NCI-H82 (cell line): ENCODE results near the gene SMARCE1.
"Not testable (repeated sequence)": the region's sequence is repeated elsewhere in the genome, so short reads cannot be mapped to it uniquely, and the experiment has no call there.

Source experiments
- DNase-seq: peaks from one replicate; lab custom pipeline; 2025; lab: John Stamatoyannopoulos, UW

Gene SMARCE1

GRCh38 chr17:40611840-40612474 lies 35.7 kb downstream of the SMARCE1 start:
- no peak for DNase-seq

DNA sequence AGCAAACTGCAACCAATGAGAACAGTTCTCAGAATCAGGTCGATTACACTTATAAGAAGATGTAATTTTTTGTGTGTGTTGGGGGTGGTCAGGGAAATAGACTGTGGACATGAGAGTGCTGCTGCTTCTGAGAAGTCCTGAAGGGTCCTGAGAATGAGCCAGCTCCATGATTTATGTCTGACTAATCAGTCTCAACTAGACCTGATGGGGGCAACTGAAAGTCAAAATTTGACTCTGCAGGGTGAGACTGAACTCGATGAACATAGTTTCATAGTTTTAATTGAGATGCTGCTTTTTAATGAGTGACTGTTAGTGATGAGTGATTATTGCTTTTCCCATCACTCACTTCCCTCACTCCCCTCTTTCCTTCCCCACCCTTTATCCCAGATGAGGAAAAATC lies 37.3 kb downstream of the SMARCE1 start:
- no peak for DNase-seq

GRCh38 chr17:40608061-40608581 lies 39.5 kb downstream of the SMARCE1 start:
- DNase-seq: no peak

DNA sequence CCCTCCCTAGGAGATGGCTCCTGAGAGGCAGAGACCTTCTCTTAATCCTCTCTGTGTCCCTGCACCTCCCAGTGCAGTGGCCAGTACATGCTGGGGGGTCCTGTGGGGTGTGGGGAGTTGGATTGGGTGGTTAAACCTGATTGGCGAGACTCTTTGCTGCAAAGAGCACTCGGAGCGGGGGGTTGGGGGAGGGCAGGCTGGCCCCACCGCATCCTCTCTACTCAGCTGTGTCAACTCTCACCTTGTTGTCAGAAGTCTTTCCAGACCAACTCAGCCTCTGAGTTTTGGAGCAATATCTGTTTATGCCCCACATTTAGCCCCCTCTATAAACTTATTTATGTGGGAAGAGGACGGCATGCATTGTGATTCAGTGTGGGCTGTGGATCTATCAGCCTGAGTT lies 40.0 kb downstream of the SMARCE1 start:
- no peak for DNase-seq

DNA sequence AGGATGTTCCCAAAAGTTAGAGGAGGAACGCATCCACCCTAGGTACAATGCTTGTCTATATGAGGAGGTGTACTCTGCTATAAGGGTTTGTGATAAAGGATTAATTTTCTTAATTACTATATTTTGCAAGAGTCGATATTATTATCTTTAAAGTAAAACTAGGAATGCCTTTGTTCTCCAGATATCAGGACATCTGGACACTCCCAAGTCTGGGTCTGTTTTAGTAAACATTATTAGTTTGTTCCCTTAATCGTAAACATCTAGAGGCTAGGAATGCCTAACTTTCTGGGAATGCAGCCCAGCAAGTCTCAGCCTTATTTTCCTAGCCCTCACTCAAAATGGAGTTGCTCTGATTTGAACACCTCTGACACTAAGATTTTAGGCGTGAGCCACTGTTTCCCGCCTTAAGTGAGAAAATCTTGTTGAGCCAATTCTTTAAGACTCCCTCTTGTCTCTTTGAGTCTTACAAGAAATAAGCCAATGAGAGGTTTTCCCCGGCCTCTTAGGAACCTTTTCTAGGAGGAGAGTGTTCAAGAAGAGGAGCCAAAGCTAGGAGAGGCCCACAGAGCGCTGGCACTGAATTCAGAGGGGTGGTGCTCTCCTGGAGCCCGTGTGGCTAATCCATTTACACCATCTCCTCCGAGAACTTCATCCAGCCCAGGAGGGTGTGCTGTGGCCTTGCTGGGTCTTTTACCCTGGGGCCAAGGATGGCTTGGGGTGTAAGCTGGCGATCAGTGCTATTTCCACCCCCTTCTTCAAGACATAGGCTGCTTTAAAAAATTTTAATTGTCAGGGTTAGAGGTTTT lies 40.9 kb downstream of the SMARCE1 start:
- no peak for DNase-seq

DNA sequence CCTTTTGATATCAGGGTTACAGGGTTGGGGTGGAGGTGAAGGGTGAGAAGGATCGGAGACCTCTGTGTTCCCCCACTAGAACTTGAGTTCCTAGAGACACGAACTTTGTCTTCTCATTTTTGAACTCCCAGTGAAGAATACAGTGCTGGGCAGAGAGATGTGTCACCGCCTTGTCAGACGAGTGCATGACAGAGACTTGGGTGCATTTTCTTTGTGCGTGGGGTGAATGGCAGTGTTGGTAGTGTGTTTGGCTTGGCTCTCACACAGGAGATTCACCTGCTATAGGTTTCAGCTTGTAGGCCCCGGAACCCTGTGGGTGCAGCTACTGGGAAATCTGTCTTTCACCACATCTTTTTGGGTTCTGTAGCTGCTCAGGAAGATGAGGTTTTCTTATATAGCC lies 42.3 kb downstream of the SMARCE1 start:
- no peak for DNase-seq

DNA sequence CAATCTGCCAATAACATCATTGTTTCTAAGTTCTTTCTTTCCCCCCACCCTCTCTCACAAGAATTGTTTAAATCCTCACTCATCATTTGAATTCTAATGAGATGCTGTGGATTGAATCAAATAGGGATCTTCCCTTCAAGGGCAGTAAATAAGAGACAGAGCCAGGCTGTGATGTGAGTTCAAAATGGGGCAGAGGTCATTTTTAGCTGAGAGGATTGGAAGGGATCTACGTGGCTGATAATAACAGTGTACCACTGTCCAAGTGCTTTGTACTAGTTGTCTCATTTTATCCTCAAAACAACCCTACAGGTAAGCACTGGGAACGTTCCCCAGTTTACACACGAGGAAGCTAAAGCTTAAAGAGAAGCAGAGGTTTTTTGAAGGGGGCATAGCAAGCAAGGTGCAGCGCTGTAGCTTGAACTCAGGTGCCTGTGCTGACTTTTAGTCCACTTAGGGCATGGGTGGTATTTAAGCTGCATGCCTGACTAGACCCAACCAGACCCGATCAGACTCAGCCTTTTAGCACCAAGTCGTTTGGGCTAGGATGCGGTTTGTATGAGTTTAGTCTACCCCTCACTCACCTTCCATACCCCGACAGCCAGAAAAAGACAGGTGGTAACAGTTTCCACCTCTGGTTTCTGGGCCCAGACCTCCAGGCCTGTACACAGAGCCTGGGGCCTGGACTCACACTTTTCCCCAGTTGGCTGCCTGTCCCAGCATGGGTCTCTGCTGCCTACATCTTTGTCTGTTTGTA lies 43.1 kb downstream of the SMARCE1 start:
- no peak for DNase-seq

DNA sequence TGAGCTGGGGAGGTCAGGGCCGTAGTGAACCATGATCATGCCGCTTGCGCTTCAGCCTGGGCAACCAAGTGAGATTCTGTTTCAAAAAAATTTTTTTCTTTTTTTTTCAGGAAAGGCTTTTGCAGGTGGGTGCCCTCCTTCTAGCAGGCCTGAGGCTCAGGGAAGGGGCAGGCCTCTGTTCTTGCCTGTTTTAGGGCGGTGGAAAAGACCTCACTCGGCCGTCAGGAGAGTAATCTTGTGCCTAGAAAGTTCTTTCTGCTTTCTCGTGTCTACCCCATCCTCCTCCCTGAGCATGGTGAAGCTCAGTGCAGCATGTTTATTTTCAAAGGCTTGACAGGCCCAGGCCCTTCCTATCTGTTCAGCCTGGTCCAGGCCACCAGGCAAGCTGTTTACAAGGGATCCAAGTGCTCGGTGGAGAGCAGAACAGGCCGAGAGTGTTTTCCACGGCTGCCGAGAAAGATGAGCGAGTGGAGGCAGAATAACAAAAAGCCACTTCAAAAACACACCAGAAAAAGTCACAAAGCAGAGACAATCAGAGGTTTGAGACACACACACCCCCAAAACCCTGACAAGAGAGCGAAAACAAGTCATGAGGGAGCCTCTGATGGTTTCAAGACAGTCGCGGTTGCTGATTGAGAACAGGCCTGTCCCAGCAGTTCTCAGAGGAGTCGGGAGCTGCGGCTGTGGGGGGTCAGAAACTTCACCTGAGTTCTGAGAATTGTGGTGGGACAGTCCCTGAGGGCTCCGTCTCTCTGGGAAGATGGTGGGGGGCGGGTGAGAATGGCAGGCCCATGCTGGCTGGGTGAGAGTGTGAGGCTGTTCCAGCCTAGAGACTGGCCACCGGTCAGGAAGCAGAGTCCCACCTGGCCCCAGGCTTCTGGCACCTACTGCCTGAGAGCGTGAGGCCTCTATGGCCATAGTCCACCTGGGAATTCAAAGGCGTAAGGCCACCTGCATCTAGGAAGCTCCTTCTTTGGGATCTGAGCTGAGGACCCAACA lies 44.9 kb downstream of the SMARCE1 start:
- DNase-seq: no peak

GRCh38 chr17:40600486-40601046 lies 47.1 kb downstream of the SMARCE1 start:
- no peak for DNase-seq

DNA sequence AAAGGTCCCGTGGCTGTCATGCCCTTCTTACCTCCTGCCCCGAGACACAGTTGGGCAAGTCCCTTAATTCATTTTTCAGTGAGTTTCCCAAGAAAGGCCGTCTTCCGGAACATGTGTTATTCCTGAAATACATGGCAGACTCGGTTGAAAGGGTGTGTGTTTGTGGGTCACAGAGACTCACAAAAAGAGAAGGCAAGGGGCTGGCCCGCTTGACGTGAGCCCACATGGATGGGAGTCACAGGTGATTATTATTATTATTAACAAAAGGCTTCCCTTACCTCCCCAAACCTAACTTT lies 48.2 kb downstream of the SMARCE1 start:
- no peak for DNase-seq

GRCh38 chr17:40598619-40599467 lies 48.8 kb downstream of the SMARCE1 start:
- DNase-seq: no peak

DNA sequence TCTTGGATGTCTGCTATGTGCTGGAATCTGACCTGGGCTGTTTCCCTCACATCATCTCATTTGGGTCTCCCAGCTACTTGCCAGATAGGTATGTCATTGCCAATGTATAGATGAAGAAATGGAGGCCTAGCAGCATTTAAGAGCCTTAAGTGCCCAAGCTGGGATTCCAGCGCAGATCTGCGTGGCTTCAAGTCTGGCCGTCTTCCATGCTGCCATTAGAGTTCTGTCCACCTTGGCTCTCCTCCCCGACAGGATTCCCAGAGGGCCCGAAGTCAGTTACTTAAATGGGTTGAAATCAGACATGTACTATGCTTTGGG lies 49.4 kb downstream of the SMARCE1 start:
- DNase-seq: no peak

GRCh38 chr17:40597556-40598300 lies 49.9 kb downstream of the SMARCE1 start:
- DNase-seq: no peak

DNA sequence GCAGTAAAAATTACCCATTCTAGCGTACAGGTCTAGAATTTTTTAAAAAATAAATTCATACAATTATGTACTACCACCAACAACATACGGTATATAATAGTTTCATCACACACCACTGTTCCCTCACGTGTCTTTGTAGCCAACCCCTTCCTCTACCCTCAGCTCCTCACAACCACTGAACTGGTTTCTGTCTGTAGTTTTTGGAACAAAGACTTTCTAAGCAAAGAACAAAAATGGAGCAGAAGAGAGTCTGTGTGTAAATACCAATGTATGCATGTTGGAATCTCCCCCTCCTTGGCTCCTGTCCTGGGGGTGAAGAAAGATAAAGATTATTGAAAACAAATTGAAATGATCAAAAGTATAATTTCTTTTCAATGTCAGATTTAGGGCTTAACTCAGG lies 50.5 kb downstream of the SMARCE1 start:
- DNase-seq: no peak

DNA sequence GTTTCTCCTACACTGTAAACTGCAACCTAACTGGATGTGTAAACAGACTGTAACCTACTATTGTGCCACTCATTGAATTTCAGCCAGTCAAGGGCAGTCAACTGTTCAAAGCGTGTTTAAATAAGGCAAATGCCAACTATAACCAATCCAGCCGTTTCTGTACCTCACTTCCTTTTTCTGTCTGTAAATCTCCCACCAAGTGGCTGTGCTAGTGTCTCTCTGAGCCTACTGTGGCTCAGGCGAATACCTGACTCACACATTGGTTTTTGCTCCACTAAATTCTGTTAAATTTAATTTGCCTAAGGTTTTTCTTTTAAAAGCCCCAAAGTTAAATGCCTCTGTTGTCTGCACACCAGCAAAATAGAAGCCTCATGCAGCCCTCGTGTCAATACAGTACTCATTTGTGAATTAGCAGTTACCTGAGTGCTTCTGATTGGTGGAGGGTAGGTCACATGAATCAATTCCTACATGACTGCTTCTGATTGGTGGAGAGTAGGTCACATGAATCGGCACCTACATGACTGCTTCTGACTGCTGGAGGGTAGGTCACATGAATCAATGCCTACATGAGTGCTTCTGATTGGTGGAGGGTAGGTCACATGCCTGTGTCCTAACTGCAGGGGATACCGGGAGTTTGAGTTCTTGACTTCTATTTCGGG lies 51.2 kb downstream of the SMARCE1 start:
- DNase-seq: peak; percentile 89

- no peak for DNase-seq
These were observed 56.9 kb downstream of the SMARCE1 start for GRCh38 chr17:40590742-40591141.

DNA sequence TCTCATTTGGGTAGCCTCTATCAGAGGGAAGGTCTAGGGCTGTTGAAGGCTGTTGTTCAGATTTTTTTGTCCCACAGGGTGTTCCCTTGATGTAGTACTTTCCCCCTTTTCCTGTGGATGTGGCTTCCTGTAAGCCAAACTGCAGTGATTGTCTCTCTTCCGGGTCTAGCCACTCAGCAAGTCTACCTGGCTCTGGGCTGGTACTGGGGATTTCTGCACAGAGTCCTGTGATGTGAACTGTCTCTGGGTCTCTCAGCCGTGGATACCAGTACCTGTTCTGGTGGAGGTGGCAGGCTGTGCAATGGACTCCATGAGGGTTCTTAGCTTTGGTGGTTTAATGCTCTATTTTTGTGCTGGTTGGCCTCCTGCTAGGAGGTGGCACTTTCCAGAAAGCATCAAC lies 59.1 kb downstream of the SMARCE1 start:
- no peak for DNase-seq

GRCh38 chr17:40586264-40586663 lies 61.4 kb downstream of the SMARCE1 start:
- not testable (repeated sequence) for DNase-seq

GRCh38 chr17:40584950-40585349 lies 62.7 kb downstream of the SMARCE1 start:
- DNase-seq: not testable (repeated sequence)
